ENCODE data around the gene UFSP1. TPM values are rescaled to one million over a fixed set of nuclear protein-coding genes. Genes with fewer than 3 reads are reported as not detected.
"Not testable (repeated sequence)": the region's sequence is repeated elsewhere in the genome, so short reads cannot be mapped to it uniquely, and the experiment has no call there.

The UFSP1 gene
- total RNA-seq, 2 donors from 2014 or later = 6.2 to 7.9 TPM

- Histone ChIP-seq H3K27ac (no peak overlapping the region), H3K27me3 (no peaks in the 10 kb centered on the region), H3K36me3 (replicated peaks in 1 of 2; ENCODE audit: insufficient read depth in 1 of 2, low read depth in 2 of 2) (peaks cover 0 to 8% of the 10 kb centered on the region in 2 donors), H3K4me3 (no peak overlapping the region), H3K4me1 (peaks cover 9% of the 10 kb centered on the region), H3K9me3 (no peaks in the 10 kb centered on the region)
- TF ChIP-seq POLR2A (IDR thresholded peaks at IDR 0.05) (no peak), CTCF (IDR thresholded peaks at IDR 0.05) (no peak)
- WGBS, 2 donors = 80 to 83% methylated on average over 14 of the region's 15 CpGs
- ATAC-seq (no peak), DNase-seq (no peak)
- intact Hi-C loops (cut with DNase I) = no loop called here
These were observed 29.7 kb downstream of the UFSP1 start for GRCh38 chr7:100859856-100860255.

- no peaks in the 10 kb centered on the region for H3K27me3 ChIP-seq
- H3K36me3 ChIP-seq (replicated peaks in 1 of 2; ENCODE audit: insufficient read depth in 1 of 2, low read depth in 2 of 2) = peaks cover 0 to 8% of the 10 kb centered on the region in 2 donors
- intact Hi-C loops (cut with DNase I) = no loop called here
- peaks cover 15% of the 10 kb centered on the region for H3K4me1 ChIP-seq
- H3K27ac ChIP-seq = no peak overlapping the region
- H3K9me3 ChIP-seq = no peaks in the 10 kb centered on the region
- WGBS, 2 donors = 94 to 96% methylated on average over 4 to 15 of the region's 16 CpGs
- no peak for ATAC-seq
- DNase-seq = no peak
- TF ChIP-seq CTCF (IDR thresholded peaks at IDR 0.05) = no peak
- H3K4me3 ChIP-seq = no peak overlapping the region
These were observed 32.6 kb downstream of the UFSP1 start for GRCh38 chr7:100856871-100857282.

- intact Hi-C loops (cut with DNase I) = no loop called here
These were observed 34.0 kb downstream of the UFSP1 start for GRCh38 chr7:100855515-100855914.

GRCh38 chr7:100854899-100855298, 34.6 kb downstream of the UFSP1 start:
- not testable (repeated sequence) for H3K9me3 ChIP-seq; H3K36me3 ChIP-seq (replicated peaks in 1 of 2; ENCODE audit: insufficient read depth in 1 of 2, low read depth in 2 of 2); H3K27me3 ChIP-seq; H3K4me3 ChIP-seq; ATAC-seq; H3K27ac ChIP-seq; DNase-seq
- WGBS, 2 donors = 95 to 96% methylated on average over 7 to 9 of the region's 9 CpGs
- intact Hi-C loops (cut with DNase I) = loop anchor here (5.0 kb wide), 1 partner anchor 153 kb away; no protein-coding TSS in a partner anchor
- H3K4me1 ChIP-seq = peaks cover 19% of the 10 kb centered on the region

More at GRCh38 chr7:100855515-100855914, 34.0 kb downstream of the UFSP1 start:
- H3K27me3 ChIP-seq = no peaks in the 10 kb centered on the region
- H3K4me3 ChIP-seq = no peak overlapping the region
- ATAC-seq (no peak), DNase-seq (no peak)
- no peak overlapping the region for H3K27ac ChIP-seq
- no peaks in the 10 kb centered on the region for H3K9me3 ChIP-seq
- 87 to 94% methylated on average over 6 to 10 of the region's 10 CpGs for WGBS, 2 donors
- TF ChIP-seq POLR2A (IDR thresholded peaks at IDR 0.05) (no peak), CTCF (IDR thresholded peaks at IDR 0.05) (no peak)
- H3K36me3 ChIP-seq (replicated peaks in 1 of 2; ENCODE audit: insufficient read depth in 1 of 2, low read depth in 2 of 2) = peaks cover 0 to 6% of the 10 kb centered on the region in 2 donors
- peaks cover 19% of the 10 kb centered on the region for H3K4me1 ChIP-seq

GRCh38 chr7:100854146-100854895, 35.2 kb downstream of the UFSP1 start:
- Histone ChIP-seq H3K36me3 (replicated peaks in 1 of 2; ENCODE audit: insufficient read depth in 1 of 2, low read depth in 2 of 2) (no peaks in the 10 kb centered on the region), H3K27me3 (no peaks in the 10 kb centered on the region), H3K27ac (no peak overlapping the region), H3K4me3 (no peak overlapping the region), H3K4me1 (peaks cover 19% of the 10 kb centered on the region), H3K9me3 (no peaks in the 10 kb centered on the region)
- TF ChIP-seq CTCF (IDR thresholded peaks at IDR 0.05) (no peak), POLR2A (IDR thresholded peaks at IDR 0.05) (no peak)
- intact Hi-C loops (cut with DNase I) = loop anchor here (5.0 kb wide), 1 partner anchor 152 kb away; no protein-coding TSS in a partner anchor
- 88 to 96% methylated on average over 4 to 13 of the region's 14 CpGs for WGBS, 2 donors
- no peak for DNase-seq
- ATAC-seq = no peak

Measured in body of pancreas (tissue), 4 donors.